ENCODE results near the gene PCDHB5.
"Not testable (repeated sequence)": the region's sequence is repeated elsewhere in the genome, so short reads cannot be mapped to it uniquely, and the experiment has no call there.

GRCh38 chr5:141151632-141152031 lies 16.6 kb downstream of the PCDHB5 start:
- TF ChIP-seq EZH2 (IDR thresholded peaks at IDR 0.05; ENCODE audit: insufficient read depth, poor library complexity, severe bottlenecking); EZH2phosphoT487 (IDR thresholded peaks at IDR 0.05; ENCODE audit: insufficient read depth, low read depth): not testable (repeated sequence)

All from GM23248 (cell line).